Ramos (cell line): ENCODE results near the gene TMEM25.
"Not testable (repeated sequence)": the region's sequence is repeated elsewhere in the genome, so short reads cannot be mapped to it uniquely, and the experiment has no call there.

Source experiments
- in situ Hi-C: fragments of 300-500 bp; cut with MboI; formaldehyde crosslinking; loops from one replicate; pipeline ENCODE4 v1.14.3; 2022; ENCODE audit warnings: low sequenced_read_pairs; ENCODE audit not compliant: unreplicated experiment

Gene TMEM25

GRCh38 chr11:118531597-118532084 is 649 bp downstream of the TMEM25 start:
- in situ Hi-C loops: no loop called here

GRCh38 chr11:118532091-118532490 is 1.1 kb downstream of the TMEM25 start:
- in situ Hi-C loops: no loop called here

DNA sequence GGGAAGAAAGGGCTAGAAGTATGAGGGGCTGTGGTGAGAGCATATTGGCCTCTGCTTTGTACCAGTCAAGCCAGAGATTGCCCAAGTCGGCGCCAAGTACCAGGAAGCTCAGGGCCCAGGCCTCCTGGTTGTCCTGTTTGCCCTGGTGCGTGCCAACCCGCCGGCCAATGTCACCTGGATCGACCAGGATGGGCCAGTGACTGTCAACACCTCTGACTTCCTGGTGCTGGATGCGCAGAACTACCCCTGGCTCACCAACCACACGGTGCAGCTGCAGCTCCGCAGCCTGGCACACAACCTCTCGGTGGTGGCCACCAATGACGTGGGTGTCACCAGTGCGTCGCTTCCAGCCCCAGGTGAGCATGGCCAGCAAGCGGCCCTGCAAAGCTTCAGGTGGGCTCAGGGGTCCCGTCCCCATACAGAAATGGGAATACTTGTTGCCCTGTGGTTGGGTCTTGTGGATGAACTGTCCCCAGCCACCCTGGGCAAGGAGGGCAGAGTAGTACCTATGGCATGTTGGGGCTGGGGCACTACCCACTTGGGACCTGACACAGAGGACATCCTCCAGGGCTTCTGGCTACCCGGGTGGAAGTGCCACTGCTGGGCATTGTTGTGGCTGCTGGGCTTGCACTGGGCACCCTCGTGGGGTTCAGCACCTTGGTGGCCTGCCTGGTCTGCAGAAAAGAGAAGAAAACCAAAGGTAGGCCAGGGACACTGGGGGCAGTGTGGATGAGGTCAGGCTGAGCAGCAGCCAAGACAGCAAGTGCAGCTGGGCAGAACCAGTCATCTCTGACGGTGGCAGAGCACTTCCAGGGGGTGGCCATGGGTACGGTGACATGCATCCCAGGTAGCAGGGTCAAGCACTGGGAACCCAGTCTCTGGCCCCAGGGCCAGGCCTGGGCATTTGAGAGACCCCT is 2.1 kb downstream of the TMEM25 start:
- in situ Hi-C loops: no loop called here

DNA sequence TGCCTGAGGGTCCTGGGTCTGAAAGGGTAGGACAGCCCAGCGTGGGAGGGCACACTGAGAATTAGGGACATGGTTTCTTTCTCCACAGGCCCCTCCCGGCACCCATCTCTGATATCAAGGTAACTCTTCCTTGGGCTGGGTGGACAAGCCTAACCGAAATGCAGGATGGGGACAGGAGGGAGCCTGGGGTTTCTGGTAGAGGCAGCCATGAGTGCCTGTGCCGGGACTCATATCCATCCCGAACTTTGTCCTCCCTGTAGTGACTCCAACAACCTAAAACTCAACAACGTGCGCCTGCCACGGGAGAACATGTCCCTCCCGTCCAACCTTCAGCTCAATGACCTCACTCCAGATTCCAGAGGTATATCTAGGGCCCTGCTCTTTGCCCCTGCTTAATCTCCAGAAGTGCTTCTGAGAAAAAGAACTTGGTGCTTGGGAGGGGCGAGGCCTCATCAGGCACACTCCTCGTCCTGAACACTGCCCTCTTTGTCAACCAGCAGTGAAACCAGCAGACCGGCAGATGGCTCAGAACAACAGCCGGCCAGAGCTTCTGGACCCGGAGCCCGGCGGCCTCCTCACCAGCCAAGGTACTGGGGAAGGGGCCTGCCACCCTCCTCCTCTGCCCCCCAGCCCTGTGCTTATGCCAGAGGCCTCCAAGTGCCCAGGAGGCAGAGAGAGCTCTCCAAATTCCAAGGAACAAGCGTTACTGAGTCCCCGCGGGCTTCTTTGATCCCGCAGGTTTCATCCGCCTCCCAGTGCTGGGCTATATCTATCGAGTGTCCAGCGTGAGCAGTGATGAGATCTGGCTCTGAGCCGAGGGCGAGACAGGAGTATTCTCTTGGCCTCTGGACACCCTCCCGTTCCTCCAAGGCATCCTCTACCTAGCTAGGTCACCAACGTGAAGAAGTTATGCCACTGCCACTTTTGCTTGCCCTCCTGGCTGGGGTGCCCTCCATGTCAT is 3.1 kb downstream of the TMEM25 start:
- in situ Hi-C loops: no loop called here

- in situ Hi-C loops: no loop called here
These were observed 4.3 kb downstream of the TMEM25 start for GRCh38 chr11:118535261-118535660.

- in situ Hi-C loops: no loop called here
These were observed 5.7 kb downstream of the TMEM25 start for GRCh38 chr11:118536726-118537125.

GRCh38 chr11:118537409-118537980 is 6.5 kb downstream of the TMEM25 start:
- in situ Hi-C loops: no loop called here

DNA sequence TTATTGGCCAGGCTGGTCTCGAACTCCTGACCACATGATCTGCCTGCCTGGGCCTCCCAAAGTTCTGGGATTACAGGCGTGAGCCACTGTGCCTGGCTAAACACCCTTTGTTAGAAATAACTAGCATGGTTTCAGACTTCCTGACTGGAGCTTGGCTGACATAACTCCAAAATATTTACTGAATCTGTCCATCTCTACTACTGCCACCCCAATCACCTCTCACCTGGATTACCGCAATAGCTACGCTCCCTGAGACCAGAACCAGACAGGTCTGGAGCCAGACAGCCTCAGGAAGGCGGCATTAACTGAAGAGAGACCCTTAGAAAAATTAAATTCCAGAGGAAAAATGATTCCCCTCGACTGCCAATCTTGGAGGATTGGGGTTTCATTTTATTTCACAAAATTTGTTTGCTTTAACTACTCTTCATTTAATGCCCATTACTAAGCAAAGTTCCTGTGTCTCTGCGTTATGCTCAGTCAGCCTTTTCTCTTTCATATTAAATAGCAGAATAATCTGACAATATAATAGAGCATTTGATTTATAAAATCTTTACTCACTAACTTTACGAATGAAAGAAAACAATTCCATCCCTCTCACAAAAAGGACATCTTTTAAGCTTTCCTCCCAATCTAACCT is 13.1 kb downstream of the TMEM25 start:
- in situ Hi-C loops: no loop called here

DNA sequence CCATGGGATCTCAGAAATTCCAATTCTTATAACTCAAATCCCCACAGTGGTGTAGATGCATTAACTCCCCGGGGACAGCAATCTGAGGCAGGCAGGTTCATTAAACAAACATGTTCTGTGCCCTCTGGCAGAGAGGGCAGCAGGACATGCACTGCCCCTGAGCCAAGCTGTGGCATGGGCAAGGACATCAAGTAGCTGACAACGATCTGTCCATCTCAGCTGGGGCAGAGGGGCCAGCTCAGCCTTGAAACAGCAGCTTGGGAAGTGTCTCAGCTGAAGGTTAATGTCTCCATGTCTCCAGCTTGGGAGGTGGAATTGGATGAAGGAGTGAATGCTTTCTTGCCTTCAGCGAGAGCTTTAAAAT is 13.6 kb downstream of the TMEM25 start:
- in situ Hi-C loops: no loop called here

GRCh38 chr11:118545533-118545932 is 14.5 kb downstream of the TMEM25 start:
- in situ Hi-C loops: no loop called here

DNA sequence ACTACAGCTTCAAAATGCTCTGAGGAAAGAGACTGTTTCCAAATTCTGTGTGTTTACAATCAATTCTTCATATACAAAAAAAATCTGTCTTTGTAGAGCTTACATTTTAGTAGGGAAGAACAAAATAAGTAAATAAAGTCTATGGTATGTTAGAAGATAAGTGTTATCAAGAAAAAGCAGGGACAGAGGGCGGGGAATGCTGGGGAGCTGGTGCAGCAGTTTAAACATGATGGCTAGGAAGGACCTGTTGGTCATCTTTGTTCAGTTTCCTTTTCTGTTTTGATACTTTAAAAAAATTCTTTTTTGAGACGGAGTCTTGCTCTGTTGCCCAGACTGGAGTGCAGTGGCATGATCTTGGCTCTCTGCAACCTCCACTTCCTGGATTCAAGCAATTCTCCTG is 16.1 kb downstream of the TMEM25 start:
- in situ Hi-C loops: no loop called here

DNA sequence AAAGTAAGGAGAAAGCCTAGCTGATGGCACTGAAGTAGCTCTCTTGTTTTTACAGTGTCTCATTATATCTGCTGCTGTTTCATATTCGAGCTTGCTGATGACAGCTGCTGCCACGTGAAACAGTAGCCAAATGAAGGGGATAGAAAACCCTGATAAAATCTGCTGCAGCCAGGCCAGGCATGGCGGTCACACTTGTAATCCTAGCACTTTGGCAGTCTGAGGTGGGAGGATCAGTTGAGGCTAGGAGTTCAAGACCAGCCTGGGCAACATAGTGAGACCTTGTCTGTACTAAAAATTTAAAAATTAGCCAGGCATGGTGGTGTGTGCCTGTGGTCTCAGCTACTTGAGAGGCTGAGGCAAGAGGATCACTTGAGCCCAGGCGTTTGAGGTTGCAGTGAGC is 21.3 kb downstream of the TMEM25 start:
- in situ Hi-C loops: no loop called here

GRCh38 chr11:118560806-118561205 is 29.8 kb downstream of the TMEM25 start:
- in situ Hi-C loops: no loop called here

- in situ Hi-C loops: no loop called here
These were observed 34.1 kb downstream of the TMEM25 start for GRCh38 chr11:118565051-118565450.

DNA sequence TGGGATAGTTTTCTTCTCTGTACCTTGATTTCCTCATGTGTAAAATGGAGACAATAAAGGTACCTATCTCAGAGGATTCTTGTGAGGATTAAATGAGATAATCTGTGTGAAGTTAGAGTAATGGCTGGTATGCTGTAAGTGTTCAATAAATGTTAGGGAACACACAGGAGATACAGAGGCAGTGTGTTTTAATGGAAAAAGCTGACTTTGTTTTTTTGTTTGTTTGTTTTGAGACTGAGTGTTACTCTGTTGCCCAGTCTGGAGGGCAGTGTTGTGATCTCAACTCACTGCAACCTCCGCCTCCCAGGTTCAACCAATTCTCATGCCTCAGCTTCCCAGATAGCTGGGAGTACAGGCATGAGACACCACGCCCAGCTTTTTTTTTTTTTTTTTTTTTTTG is 38.7 kb downstream of the TMEM25 start:
- in situ Hi-C loops: no loop called here

DNA sequence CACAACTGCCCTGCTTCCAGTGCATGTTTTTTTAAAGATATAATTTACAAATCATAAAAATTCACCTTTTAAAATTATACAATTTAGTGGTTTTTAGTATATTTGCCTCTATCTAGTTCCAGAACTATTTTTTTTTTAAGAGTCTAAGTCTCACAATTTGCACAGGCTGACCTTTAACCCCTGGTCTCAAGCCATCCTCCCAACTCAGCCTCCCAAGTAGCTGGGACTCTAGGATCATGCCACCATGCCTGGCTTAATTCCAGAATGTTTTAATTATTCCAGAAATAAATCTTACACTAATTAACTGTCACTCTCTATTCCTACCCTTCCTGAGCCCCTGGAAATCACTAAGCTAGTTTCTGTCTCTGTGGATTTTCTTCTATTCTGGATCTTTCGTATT is 39.8 kb downstream of the TMEM25 start:
- in situ Hi-C loops: no loop called here

- in situ Hi-C loops: not testable (repeated sequence)
These were observed 40.7 kb downstream of the TMEM25 start for GRCh38 chr11:118571701-118572060.

DNA sequence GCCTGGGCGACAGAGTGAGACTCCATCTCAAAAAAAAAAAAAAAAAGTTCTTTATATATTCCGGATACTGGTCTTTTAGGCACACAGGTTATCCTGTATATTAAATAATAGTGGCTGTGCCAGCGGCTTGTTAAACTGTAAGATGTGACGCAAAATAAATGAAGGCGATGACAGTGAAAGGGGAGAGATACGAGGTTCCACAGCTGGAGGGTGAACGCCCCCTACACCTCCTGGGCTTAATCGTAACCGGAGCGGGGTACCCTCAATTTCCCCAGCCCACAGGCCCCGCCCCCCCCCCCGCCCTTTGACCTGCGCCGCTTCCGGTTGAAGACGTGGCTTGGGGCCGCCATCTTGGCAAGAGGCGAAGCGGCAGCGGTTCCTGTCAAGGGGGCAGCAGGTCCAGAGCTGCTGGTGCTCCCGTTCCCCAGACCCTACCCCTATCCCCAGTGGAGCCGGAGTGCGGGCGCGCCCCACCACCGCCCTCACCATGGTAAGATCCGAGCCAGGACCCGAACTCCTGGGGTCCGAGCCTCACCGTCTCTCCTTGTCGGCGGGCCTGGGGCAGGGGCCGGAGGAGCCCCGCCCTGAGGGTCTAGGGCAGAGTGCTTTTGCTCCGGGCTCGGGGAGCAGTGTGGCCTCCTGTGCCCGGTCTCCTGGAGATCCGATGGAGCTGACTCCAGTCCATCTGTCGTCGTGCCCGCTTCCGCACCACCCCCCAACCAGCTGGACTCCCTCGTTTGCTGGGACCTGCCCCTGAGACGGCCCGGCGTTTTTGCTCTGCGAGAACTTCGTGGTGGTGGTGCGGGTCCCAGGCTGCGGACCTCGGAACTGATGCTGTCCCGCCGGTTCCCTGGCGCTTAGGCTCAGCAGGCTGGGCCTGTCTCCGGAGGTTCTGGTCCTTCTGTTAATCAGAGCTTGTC is 41.3 kb downstream of the TMEM25 start, which contains the start of gene ARCN1:
Gene ARCN1, plus strand, starts transcription at position 349 of the 920 bp plus-strand sequence. Its CDS starts 139 bp downstream, at position 488.
- in situ Hi-C loops: no loop called here

DNA sequence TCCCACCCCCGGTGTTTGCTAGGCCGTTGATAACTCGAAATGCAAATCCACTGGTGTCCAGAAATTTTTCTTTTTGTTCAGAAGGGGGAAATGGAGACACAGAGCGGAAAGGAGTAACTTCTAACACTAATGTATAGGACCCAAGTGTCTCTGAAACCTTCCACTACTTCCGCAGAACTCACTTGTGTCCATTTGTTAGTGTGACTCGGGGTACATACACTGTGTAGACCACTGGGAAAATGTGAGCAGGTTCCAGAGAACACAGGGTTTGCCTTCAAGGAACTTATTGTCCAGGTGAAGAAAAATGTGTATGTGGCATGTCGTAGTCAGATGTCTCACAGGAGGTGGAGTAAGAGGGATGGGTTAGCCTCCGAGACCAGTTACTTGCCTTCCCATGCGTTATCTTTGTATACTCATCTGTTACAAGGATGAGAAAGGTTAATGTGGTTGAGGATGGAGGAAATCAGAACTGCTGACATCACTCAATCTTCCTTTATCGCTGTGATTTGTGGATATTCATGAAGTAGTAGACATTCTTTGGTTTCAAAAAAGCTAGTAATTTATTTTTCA is 42.1 kb downstream of the TMEM25 start:
- in situ Hi-C loops: no loop called here
